GM23338 (cell line): ENCODE measurements around the gene DCPS.

ENCODE experiments used
- CREB1 ChIP-seq: fragments of 250-450 bp; sonication (Bioruptor Pico); IDR thresholded peaks from 2 replicates; pipeline ENCODE4 v1.5.0; 2020; ENCODE audit warnings: low read depth, mild to moderate bottlenecking, moderate library complexity
- EZH2 ChIP-seq: fragments of 200-600 bp; sonication (generic); IDR thresholded peaks from one replicate; pipeline ENCODE4 v1.8.0; 2017; ENCODE audit warnings: antibody characterized with exemption, mild to moderate bottlenecking, low read depth; ENCODE audit not compliant: unreplicated experiment
- JUNB ChIP-seq: IDR thresholded peaks from one replicate; pipeline ENCODE4 v1.6.1; 2016; ENCODE audit warnings: antibody characterized with exemption; ENCODE audit not compliant: unreplicated experiment
- NANOG ChIP-seq: IDR thresholded peaks from 2 replicates; pipeline ENCODE4 v1.6.1; 2016; ENCODE audit warnings: antibody characterized with exemption, borderline replicate concordance
- POLR2AphosphoS5 ChIP-seq: IDR thresholded peaks from 2 replicates; pipeline ENCODE4 v1.6.1; 2016; ENCODE audit warnings: antibody characterized with exemption, low read depth
- TF ChIP-seq, protein P1 (sequence below), 2 experiments: fragments of 200-600 bp in 1 of 2; sonication (generic) in 1 of 2; conservative IDR thresholded peaks; 2 replicates each; pipeline versions ENCODE4 v1.5.1 to v1.6.1; 2016 to 2017; ENCODE audit warnings: antibody characterized with exemption in 2 of 2, low read depth in 2 of 2, mild to moderate bottlenecking in 2 of 2, moderate library complexity in 1 of 2
- TF ChIP-seq, protein P2 (sequence below): IDR thresholded peaks from one replicate; pipeline ENCODE4 v1.6.1; 2018; ENCODE audit warnings: antibody characterized with exemption; ENCODE audit not compliant: unreplicated experiment

DNA sequence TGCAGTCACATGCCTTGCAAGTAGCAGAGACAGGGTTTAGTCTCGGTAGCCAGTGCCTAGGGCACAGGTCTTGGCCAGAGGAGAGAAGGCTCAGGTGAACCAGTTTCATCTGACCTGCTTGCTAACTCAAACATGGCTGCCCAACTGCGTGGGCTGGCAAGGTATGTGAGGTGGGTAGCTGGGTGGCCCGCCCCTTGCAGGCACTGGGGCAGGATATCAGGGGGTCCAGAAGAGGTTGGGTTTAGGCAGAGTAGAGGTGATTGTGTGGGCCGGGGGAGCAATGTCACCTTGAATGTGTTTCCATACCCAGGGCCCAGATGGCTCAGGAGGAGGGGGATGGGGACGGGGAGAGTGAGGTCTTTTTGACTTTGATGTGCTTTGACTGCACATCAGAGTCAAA lies 89.3 kb downstream of the DCPS start:
- TF ChIP-seq EZH2 (no peak), CREB1 (CRISPR knock-in tag) (no peak), NANOG (no peak), POLR2AphosphoS5 (no peak), JUNB (no peak)
- TF ChIP-seq, protein P1, sequence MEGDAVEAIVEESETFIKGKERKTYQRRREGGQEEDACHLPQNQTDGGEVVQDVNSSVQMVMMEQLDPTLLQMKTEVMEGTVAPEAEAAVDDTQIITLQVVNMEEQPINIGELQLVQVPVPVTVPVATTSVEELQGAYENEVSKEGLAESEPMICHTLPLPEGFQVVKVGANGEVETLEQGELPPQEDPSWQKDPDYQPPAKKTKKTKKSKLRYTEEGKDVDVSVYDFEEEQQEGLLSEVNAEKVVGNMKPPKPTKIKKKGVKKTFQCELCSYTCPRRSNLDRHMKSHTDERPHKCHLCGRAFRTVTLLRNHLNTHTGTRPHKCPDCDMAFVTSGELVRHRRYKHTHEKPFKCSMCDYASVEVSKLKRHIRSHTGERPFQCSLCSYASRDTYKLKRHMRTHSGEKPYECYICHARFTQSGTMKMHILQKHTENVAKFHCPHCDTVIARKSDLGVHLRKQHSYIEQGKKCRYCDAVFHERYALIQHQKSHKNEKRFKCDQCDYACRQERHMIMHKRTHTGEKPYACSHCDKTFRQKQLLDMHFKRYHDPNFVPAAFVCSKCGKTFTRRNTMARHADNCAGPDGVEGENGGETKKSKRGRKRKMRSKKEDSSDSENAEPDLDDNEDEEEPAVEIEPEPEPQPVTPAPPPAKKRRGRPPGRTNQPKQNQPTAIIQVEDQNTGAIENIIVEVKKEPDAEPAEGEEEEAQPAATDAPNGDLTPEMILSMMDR (conservative IDR thresholded peaks at IDR 0.05; ENCODE audit: low read depth in 2 of 2) = no peak
- TF ChIP-seq, protein P2, sequence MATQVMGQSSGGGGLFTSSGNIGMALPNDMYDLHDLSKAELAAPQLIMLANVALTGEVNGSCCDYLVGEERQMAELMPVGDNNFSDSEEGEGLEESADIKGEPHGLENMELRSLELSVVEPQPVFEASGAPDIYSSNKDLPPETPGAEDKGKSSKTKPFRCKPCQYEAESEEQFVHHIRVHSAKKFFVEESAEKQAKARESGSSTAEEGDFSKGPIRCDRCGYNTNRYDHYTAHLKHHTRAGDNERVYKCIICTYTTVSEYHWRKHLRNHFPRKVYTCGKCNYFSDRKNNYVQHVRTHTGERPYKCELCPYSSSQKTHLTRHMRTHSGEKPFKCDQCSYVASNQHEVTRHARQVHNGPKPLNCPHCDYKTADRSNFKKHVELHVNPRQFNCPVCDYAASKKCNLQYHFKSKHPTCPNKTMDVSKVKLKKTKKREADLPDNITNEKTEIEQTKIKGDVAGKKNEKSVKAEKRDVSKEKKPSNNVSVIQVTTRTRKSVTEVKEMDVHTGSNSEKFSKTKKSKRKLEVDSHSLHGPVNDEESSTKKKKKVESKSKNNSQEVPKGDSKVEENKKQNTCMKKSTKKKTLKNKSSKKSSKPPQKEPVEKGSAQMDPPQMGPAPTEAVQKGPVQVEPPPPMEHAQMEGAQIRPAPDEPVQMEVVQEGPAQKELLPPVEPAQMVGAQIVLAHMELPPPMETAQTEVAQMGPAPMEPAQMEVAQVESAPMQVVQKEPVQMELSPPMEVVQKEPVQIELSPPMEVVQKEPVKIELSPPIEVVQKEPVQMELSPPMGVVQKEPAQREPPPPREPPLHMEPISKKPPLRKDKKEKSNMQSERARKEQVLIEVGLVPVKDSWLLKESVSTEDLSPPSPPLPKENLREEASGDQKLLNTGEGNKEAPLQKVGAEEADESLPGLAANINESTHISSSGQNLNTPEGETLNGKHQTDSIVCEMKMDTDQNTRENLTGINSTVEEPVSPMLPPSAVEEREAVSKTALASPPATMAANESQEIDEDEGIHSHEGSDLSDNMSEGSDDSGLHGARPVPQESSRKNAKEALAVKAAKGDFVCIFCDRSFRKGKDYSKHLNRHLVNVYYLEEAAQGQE = no peak
